PC-9 (cell line): ENCODE data around the gene RSPH9. TPM values are rescaled to one million over a fixed set of nuclear protein-coding genes. Genes with fewer than 3 reads are reported as not detected.

Experiments
- BruUV-seq: library from RNA; stranded (reverse); fragments of 400-500 nt; replicated peaks from 2 replicates; lab custom pipeline; 2021; lab: Mats Ljungman, UMichigan
- CTCF ChIA-PET: fragments of 300-600 bp; sonication (Branson Sonifier 250); formaldehyde crosslinking; loops from one replicate; lab custom pipeline; 2022; ENCODE audit warnings: antibody characterized with exemption; lab: Charles Lee
- POLR2A ChIA-PET: fragments of 300-600 bp; sonication (Branson Sonifier 250); formaldehyde crosslinking; loops from one replicate; lab custom pipeline; 2022; ENCODE audit warnings: antibody characterized with exemption; ENCODE audit not compliant: unreplicated experiment; lab: Charles Lee
- DNase-seq, 2 experiments: peaks; one replicate each; pipeline versions ENCODE4 v3.0.0 to v3.0.0-alpha.2; 2015 to 2022; ENCODE audit warnings: mixed read lengths in 1 of 2
- H2AFZ ChIP-seq: fragments of 200-600 bp; sonication (generic); 2 replicates; pipeline ENCODE4 v1.8.1; 2017; ENCODE audit warnings: antibody characterized with exemption
- H3F3A ChIP-seq: fragments of 200-600 bp; sonication (generic); 2 replicates; pipeline ENCODE4 v1.8.1; 2017; ENCODE audit warnings: antibody characterized with exemption, mild to moderate bottlenecking, low read depth; ENCODE audit not compliant: insufficient read depth
- H3K27ac ChIP-seq: fragments of 200-600 bp; sonication (generic); 2 replicates; pipeline ENCODE4 v1.6.1; 2016; ENCODE audit warnings: mixed run types
- H3K27me3 ChIP-seq: fragments of 200-600 bp; sonication (generic); 2 replicates; pipeline ENCODE4 v1.6.1; 2016; ENCODE audit warnings: low read depth, mixed run types; ENCODE audit not compliant: insufficient read depth
- H3K36me3 ChIP-seq: fragments of 200-600 bp; sonication (generic); 2 replicates; pipeline ENCODE4 v1.6.1; 2016; ENCODE audit warnings: low read depth, mixed run types
- H3K4me1 ChIP-seq: fragments of 200-600 bp; sonication (generic); replicated peaks from 2 replicates; pipeline ENCODE4 v1.6.1; 2016; ENCODE audit warnings: mixed run types; ENCODE audit not compliant: insufficient read depth
- H3K4me2 ChIP-seq: fragments of 200-600 bp; sonication (generic); 2 replicates; pipeline ENCODE4 v1.6.1; 2017; ENCODE audit warnings: mixed run types
- H3K4me3 ChIP-seq: fragments of 200-600 bp; sonication (generic); 2 replicates; pipeline ENCODE4 v1.6.1; 2016; ENCODE audit warnings: mixed run types
- H3K79me2 ChIP-seq: fragments of 200-600 bp; sonication (generic); 2 replicates; pipeline ENCODE4 v1.6.1; 2017; ENCODE audit warnings: low read depth, mixed run types
- H3K9me2 ChIP-seq: fragments of 200-600 bp; sonication (generic); 2 replicates; pipeline ENCODE4 v1.8.1; 2017; ENCODE audit warnings: mild to moderate bottlenecking; ENCODE audit not compliant: insufficient read depth
- H3K9me3 ChIP-seq: fragments of 200-600 bp; sonication (generic); 2 replicates; pipeline ENCODE4 v1.8.1; 2016; ENCODE audit warnings: low read depth; ENCODE audit not compliant: insufficient read depth
- H4K20me1 ChIP-seq: fragments of 200-600 bp; sonication (generic); 2 replicates; pipeline ENCODE4 v1.8.1; 2017; ENCODE audit not compliant: insufficient read depth
- CTCF ChIP-seq: fragments of 200-600 bp; sonication (generic); conservative IDR thresholded peaks from 2 replicates; pipeline ENCODE4 v1.6.1; 2017; ENCODE audit warnings: mixed run types, antibody characterized with exemption, mild to moderate bottlenecking, moderate library complexity
- EZH2 ChIP-seq: fragments of 200-600 bp; sonication (generic); IDR thresholded peaks from 2 replicates; pipeline ENCODE4 v1.8.0; 2017; ENCODE audit warnings: antibody characterized with exemption, low read depth
- intact Hi-C: fragments of 100-400 bp; cut with micrococcal nuclease; formaldehyde crosslinking; loops from one replicate; pipeline ENCODE4 v1.10.0; 2022; ENCODE audit not compliant: unreplicated experiment
- total RNA-seq: library from RNA; stranded (reverse); gene quantifications from 2 replicates; pipeline ENCODE4 v1.2.3, GENCODE V29; 2021

RSPH9 gene
- total RNA-seq, 1 experiment from 2014 or later = not detected

DNA sequence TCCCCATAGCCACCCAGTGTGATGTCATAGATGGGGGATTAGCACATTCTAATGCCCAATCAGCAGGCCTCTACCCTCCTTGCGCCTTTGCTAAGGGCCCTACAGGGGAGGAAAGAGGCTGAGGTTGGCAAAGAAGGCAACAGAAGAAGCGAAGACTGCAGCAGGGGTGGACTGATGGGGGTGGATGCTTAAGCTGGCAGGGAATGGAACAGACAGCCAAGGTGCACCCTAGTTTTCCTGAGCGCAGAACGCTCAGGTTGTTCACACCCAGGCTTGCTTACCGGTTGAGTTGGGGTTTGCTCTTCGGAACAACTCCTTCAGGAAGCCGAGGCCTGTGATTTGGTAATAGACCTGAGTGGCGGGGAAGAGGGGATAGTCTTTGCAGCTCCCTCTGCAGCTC is 30.1 kb downstream of the RSPH9 start:
- Histone ChIP-seq H3K27ac (no peak overlapping the region), H3K4me1 (peaks cover 16% of the 10 kb centered on the region), H2AFZ (no peak overlapping the region), H3K27me3 (no peaks in the 10 kb centered on the region), H4K20me1 (no peaks in the 10 kb centered on the region), H3K79me2 (no peaks in the 10 kb centered on the region), H3K9me2 (no peaks in the 10 kb centered on the region), H3K9me3 (no peaks in the 10 kb centered on the region), H3K4me3 (no peak overlapping the region), H3F3A (peaks cover 15% of the 10 kb centered on the region), H3K4me2 (no peak overlapping the region), H3K36me3 (peaks cover 22% of the 10 kb centered on the region; the same call in 1 of the 2 replicates)
- ChIA-PET POLR2A (no interaction called here), CTCF (no interaction called here)
- intact Hi-C loops = no loop called here
- BruUV-seq = no TSS peak
- DNase-seq = no peak
- no peak for TF ChIP-seq EZH2

DNA sequence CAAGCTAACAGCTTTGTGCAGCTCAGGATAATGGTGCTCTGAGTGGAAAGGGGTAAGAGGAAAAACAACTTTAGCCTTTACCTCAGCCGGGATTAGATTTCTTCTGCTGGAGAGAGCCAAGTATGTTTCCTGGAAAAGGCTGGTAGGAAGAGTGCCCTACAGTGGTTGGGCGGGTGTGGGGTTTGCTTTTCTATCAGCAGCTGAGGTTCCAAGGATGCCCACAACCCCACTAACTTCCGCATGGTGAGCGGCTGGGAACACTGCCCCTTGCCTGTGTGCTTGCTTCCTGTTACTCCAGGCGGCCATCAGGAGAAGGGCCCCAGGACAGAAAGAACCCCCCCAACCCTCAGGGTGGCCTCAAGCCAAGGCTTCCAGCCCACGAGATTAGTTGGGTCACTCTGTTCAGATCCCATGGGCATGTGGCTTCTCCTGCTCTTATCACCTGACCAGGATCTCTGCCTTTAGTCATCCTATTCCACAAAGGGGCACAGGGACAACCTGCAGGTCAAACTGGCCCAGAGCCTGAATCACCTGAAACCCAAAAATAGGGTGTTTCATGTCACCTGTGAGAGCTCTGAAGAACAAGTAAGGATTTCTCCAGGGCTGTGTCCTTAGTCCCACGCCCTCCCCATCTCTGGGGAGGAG is 32.2 kb downstream of the RSPH9 start:
- no TSS peak for BruUV-seq
- peaks cover 15% of the 10 kb centered on the region; the same call in 1 of the 2 replicates for H4K20me1 ChIP-seq

GRCh38 chr6:43677759-43678158 is 32.9 kb downstream of the RSPH9 start:
- no peak for TF ChIP-seq EZH2
- TF ChIP-seq CTCF = no peak
- Histone ChIP-seq H4K20me1 (peaks cover 18% of the 10 kb centered on the region; the same call in 1 of the 2 replicates), H3K4me1 (no peaks in the 10 kb centered on the region), H2AFZ (no peak overlapping the region), H3K4me3 (no peak overlapping the region), H3F3A (no peaks in the 10 kb centered on the region; the same call in 1 of the 2 replicates), H3K9me3 (no peaks in the 10 kb centered on the region), H3K27me3 (no peaks in the 10 kb centered on the region), H3K4me2 (no peak overlapping the region), H3K79me2 (peaks cover 14% of the 10 kb centered on the region), H3K36me3 (peaks cover 22% of the 10 kb centered on the region), H3K9me2 (no peaks in the 10 kb centered on the region), H3K27ac (no peak overlapping the region)
- POLR2A ChIA-PET = no interaction called here
- BruUV-seq = no TSS peak
- DNase-seq = no peak
- CTCF ChIA-PET = no interaction called here
- intact Hi-C loops = no loop called here

More for the DNA sequence above, 32.2 kb downstream of the RSPH9 start:
- Histone ChIP-seq H3K4me2 (no peak overlapping the region), H3K4me3 (no peak overlapping the region), H3K4me1 (no peaks in the 10 kb centered on the region), H3K9me2 (no peaks in the 10 kb centered on the region), H3K27me3 (no peaks in the 10 kb centered on the region), H3K36me3 (peaks cover 22% of the 10 kb centered on the region), H3F3A (peaks cover 4% of the 10 kb centered on the region; the same call in 1 of the 2 replicates), H3K27ac (no peak overlapping the region), H3K9me3 (no peaks in the 10 kb centered on the region), H2AFZ (no peak overlapping the region), H3K79me2 (peaks cover 7% of the 10 kb centered on the region)
- DNase-seq = no peak
- intact Hi-C loops = no loop called here
- ChIA-PET POLR2A (no interaction called here), CTCF (no interaction called here)
- TF ChIP-seq EZH2 = no peak
- TF ChIP-seq CTCF = no peak
